ENCODE data around the gene CYCS.

DNA sequence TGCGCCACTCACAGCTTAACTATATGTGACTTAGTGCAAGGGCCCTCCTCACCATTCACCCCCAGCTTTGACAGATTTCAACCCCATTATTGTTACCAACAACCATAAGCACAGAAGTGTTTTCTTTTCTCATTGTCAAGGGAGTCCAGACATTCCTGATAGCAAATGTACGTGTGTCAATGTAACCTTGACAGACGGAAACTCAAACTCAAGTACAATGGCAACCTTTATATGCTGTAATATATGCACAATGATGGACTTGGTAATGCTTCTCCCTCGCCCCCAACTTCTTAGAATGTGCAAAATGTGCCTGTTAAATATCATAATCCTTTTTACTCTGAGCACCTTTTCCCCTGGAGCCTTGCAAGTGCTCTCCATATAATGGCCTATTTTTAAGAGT, 34.7 kb downstream of the CYCS start:
- TF ChIP-seq, protein P1, sequence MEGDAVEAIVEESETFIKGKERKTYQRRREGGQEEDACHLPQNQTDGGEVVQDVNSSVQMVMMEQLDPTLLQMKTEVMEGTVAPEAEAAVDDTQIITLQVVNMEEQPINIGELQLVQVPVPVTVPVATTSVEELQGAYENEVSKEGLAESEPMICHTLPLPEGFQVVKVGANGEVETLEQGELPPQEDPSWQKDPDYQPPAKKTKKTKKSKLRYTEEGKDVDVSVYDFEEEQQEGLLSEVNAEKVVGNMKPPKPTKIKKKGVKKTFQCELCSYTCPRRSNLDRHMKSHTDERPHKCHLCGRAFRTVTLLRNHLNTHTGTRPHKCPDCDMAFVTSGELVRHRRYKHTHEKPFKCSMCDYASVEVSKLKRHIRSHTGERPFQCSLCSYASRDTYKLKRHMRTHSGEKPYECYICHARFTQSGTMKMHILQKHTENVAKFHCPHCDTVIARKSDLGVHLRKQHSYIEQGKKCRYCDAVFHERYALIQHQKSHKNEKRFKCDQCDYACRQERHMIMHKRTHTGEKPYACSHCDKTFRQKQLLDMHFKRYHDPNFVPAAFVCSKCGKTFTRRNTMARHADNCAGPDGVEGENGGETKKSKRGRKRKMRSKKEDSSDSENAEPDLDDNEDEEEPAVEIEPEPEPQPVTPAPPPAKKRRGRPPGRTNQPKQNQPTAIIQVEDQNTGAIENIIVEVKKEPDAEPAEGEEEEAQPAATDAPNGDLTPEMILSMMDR (IDR thresholded peaks at IDR 0.05) = no peak
- TF ChIP-seq POLR2A (IDR thresholded peaks at IDR 0.05) (no peak), EP300 (IDR thresholded peaks at IDR 0.05) (no peak)
